IMR-90 (cell line): Measurements from ENCODE around the gene TIAM2. TPM values are rescaled to one million over a fixed set of nuclear protein-coding genes. Genes with fewer than 3 reads are reported as not detected.

Source experiments
- ATAC-seq: fragments of 200-7000 bp; cut with Tn5 transposase; 2 replicates; pipeline ENCODE4 v1.9.1; 2020; ENCODE audit warnings: low read depth, mild to moderate bottlenecking, moderate library complexity
- BruUV-seq: library from RNA; stranded (reverse); fragments of 400-500 nt; replicated peaks from 2 replicates; lab custom pipeline; 2021; lab: Mats Ljungman, UMichigan
- CTCF ChIA-PET: fragments of 300-600 bp; formaldehyde crosslinking; extraction: SDS; loops from one replicate; lab custom pipeline; 2021; ENCODE audit warnings: antibody characterized with exemption; lab: Yijun Ruan, JAX
- POLR2A ChIA-PET: fragments of 300-600 bp; sonication (Branson Sonifier 250); formaldehyde crosslinking; loops from one replicate; lab custom pipeline; 2022; ENCODE audit warnings: antibody characterized with exemption; ENCODE audit not compliant: unreplicated experiment; lab: Charles Lee
- DNase-seq: peaks from one replicate; pipeline ENCODE4 v3.0.0; 2013
- H2AFZ ChIP-seq: replicated peaks from 2 replicates; pipeline ENCODE3; 2013; ENCODE audit warnings: low read length, mild to moderate bottlenecking; ENCODE audit not compliant: poor library complexity
- H2AK5ac ChIP-seq: 2 replicates; pipeline ENCODE4 v1.6.1; 2013; ENCODE audit warnings: low read depth, low read length, inconsistent platforms
- H2AK9ac ChIP-seq: replicated peaks from 2 replicates; pipeline ENCODE3; 2013; ENCODE audit warnings: mild to moderate bottlenecking, low read depth, low read length, moderate library complexity; ENCODE audit not compliant: poor library complexity
- H2BK120ac ChIP-seq: 2 replicates; pipeline ENCODE4 v1.6.1; 2013; ENCODE audit warnings: low read depth, low read length, inconsistent platforms
- H2BK15ac ChIP-seq: 3 replicates; pipeline ENCODE4 v1.6.1; 2013; ENCODE audit warnings: low read depth, low read length, inconsistent platforms
- H2BK20ac ChIP-seq: 2 replicates; pipeline ENCODE4 v1.6.1; 2013; ENCODE audit warnings: low read depth, mild to moderate bottlenecking, inconsistent platforms, low read length, moderate library complexity
- H2BK5ac ChIP-seq: 2 replicates; pipeline ENCODE4 v1.6.1; 2013; ENCODE audit warnings: mild to moderate bottlenecking, low read depth, low read length, inconsistent platforms; ENCODE audit not compliant: poor library complexity, severe bottlenecking
- H3K14ac ChIP-seq: replicated peaks from 2 replicates; pipeline ENCODE4 v1.6.1; 2013; ENCODE audit warnings: low read depth, low read length, inconsistent platforms
- H3K18ac ChIP-seq: 2 replicates; pipeline ENCODE4 v1.6.1; 2013; ENCODE audit warnings: low read depth, low read length, control low read depth
- H3K23ac ChIP-seq: 2 replicates; pipeline ENCODE4 v1.6.1; 2013; ENCODE audit warnings: low read depth, low read length, inconsistent platforms
- H3K27ac ChIP-seq: 2 replicates; pipeline ENCODE4 v1.5.1; 2013; ENCODE audit warnings: mild to moderate bottlenecking, control low read depth, low read length; ENCODE audit not compliant: insufficient read depth
- H3K27me3 ChIP-seq: 2 replicates; pipeline ENCODE4 v1.6.1; 2013; ENCODE audit warnings: low read length; ENCODE audit not compliant: control insufficient read depth, insufficient read depth
- H3K36me3 ChIP-seq: 2 replicates; pipeline ENCODE4 v1.6.1; 2013; ENCODE audit warnings: low read length, mixed read lengths; ENCODE audit not compliant: control insufficient read depth, insufficient read depth
- H3K4ac ChIP-seq: 2 replicates; pipeline ENCODE4 v1.6.1; 2013; ENCODE audit warnings: low read depth, low read length, inconsistent platforms
- H3K4me1 ChIP-seq: 2 replicates; pipeline ENCODE4 v1.6.1; 2013; ENCODE audit warnings: low read length, mixed read lengths; ENCODE audit not compliant: control insufficient read depth, insufficient read depth
- H3K4me2 ChIP-seq: 2 replicates; pipeline ENCODE4 v1.6.1; 2013; ENCODE audit warnings: low read depth, mild to moderate bottlenecking, control low read depth, low read length, moderate library complexity
- H3K4me3 ChIP-seq: 2 replicates; pipeline ENCODE4 v1.5.1; 2013; ENCODE audit warnings: low read depth, mild to moderate bottlenecking, control low read depth, low read length, moderate library complexity; ENCODE audit not compliant: insufficient read depth
- H3K56ac ChIP-seq: 2 replicates; pipeline ENCODE4 v1.6.1; 2013; ENCODE audit warnings: low read length, inconsistent platforms; ENCODE audit not compliant: insufficient read depth; ENCODE audit errors: extremely low read depth
- H3K79me1 ChIP-seq, 2 experiments: 2 replicates each; pipeline ENCODE4 v1.6.1; 2013; ENCODE audit warnings: low read length in 2 of 2, inconsistent platforms in 1 of 2, low read depth in 1 of 2
- H3K9ac ChIP-seq: 2 replicates; pipeline ENCODE4 v1.6.1; 2013; ENCODE audit warnings: low read depth, low read length, control low read depth
- H3K9me1 ChIP-seq: 2 replicates; pipeline ENCODE4 v1.6.1; 2013; ENCODE audit warnings: low read length, inconsistent platforms; ENCODE audit not compliant: insufficient read depth
- H3K9me3 ChIP-seq: 2 replicates; pipeline ENCODE4 v1.6.1; 2013; ENCODE audit warnings: low read length; ENCODE audit not compliant: control insufficient read depth, insufficient read depth
- H4K20me1 ChIP-seq: 2 replicates; pipeline ENCODE4 v1.6.1; 2013; ENCODE audit warnings: low read length, inconsistent platforms; ENCODE audit not compliant: insufficient read depth
- H4K5ac ChIP-seq: 2 replicates; pipeline ENCODE4 v1.6.1; 2013; ENCODE audit warnings: mild to moderate bottlenecking, low read depth, low read length, control low read depth
- H4K8ac ChIP-seq, 2 experiments: 2 replicates each; pipeline ENCODE4 v1.6.1; 2013; ENCODE audit warnings: low read depth in 2 of 2, low read length in 2 of 2, control low read depth in 1 of 2, inconsistent platforms in 1 of 2
- H4K91ac ChIP-seq: 2 replicates; pipeline ENCODE4 v1.6.1; 2013; ENCODE audit warnings: low read depth, low read length, inconsistent platforms; ENCODE audit not compliant: insufficient read depth
- BHLHE40 ChIP-seq: fragments of 150-350 bp; IDR thresholded peaks from 2 replicates; pipeline ENCODE4 v1.6.1; 2016; ENCODE audit warnings: mild to moderate bottlenecking, low read depth, low read length
- CEBPB ChIP-seq: IDR thresholded peaks from 2 replicates; pipeline ENCODE4 v1.6.1; 2012; ENCODE audit warnings: low read depth, low read length, improper control_type of control experiment
- FOS ChIP-seq: fragments of 150-350 bp; IDR thresholded peaks from 2 replicates; pipeline ENCODE4 v1.6.1; 2016; ENCODE audit warnings: low read depth, low read length
- MAFK ChIP-seq: IDR thresholded peaks from 2 replicates; pipeline ENCODE4 v1.6.1; 2012; ENCODE audit warnings: low read depth, low read length, improper control_type of control experiment
- MAZ ChIP-seq: IDR thresholded peaks from 2 replicates; pipeline ENCODE4 v1.6.1; 2012; ENCODE audit warnings: low read depth, mild to moderate bottlenecking, low read length, improper control_type of control experiment, moderate library complexity, borderline replicate concordance
- NFE2L2 ChIP-seq: fragments of 150-350 bp; IDR thresholded peaks from 2 replicates; pipeline ENCODE4 v1.6.1; 2016; ENCODE audit warnings: low read depth, mild to moderate bottlenecking, low read length
- RAD21 ChIP-seq: IDR thresholded peaks from 2 replicates; pipeline ENCODE4 v1.6.1; 2012; ENCODE audit warnings: low read length, improper control_type of control experiment
- RCOR1 ChIP-seq: IDR thresholded peaks from 2 replicates; pipeline ENCODE4 v1.6.1; 2012; ENCODE audit warnings: mild to moderate bottlenecking, low read length, improper control_type of control experiment; ENCODE audit not compliant: insufficient replicate concordance
- RFX5 ChIP-seq: IDR thresholded peaks from 2 replicates; pipeline ENCODE4 v1.8.0; 2012; ENCODE audit warnings: low read depth, mild to moderate bottlenecking, low read length, moderate library complexity
- SMC3 ChIP-seq: fragments of 150-350 bp; IDR thresholded peaks from 2 replicates; pipeline ENCODE4 v1.6.1; 2016; ENCODE audit warnings: low read depth, mild to moderate bottlenecking, antibody characterized with exemption, low read length, moderate library complexity
- WGBS, 2 experiments: methylation state at CpG; one replicate each; pipeline versions ENCODE4 v1.1.5 to v1.1.7; 2013; ENCODE audit warnings: missing lambda C conversion rate in 2 of 2; ENCODE audit not compliant: insufficient read length in 1 of 2; ENCODE audit errors: extremely low coverage in 2 of 2; 5-methylcytosine and 5-hydroxymethylcytosine counted together
- dilution Hi-C: fragments of 300-500 bp; cut with HindIII; formaldehyde crosslinking; loops from one replicate; pipeline ENCODE4 v1.14.3; 2018; ENCODE audit warnings: low sequenced_read_pairs; ENCODE audit not compliant: unreplicated experiment
- in situ Hi-C: fragments of 300-500 bp; cut with MboI; formaldehyde crosslinking; loops from 3 replicates; pipeline ENCODE4 v1.14.3; 2019; ENCODE audit warnings: low sequenced_read_pairs, inconsistent platforms, mixed read lengths
- intact Hi-C: fragments of 100-400 bp; cut with micrococcal nuclease; formaldehyde crosslinking; loops from 2 replicates; pipeline ENCODE4 v1.10.0; 2022
- polyA plus RNA-seq, 3 experiments: library from polyadenylated mRNA; depleted of rRNA; stranded (reverse); fragments of >200 nt; gene quantifications; 2 replicates each; pipeline ENCODE4 v1.2.3, GENCODE V29; 2012; ENCODE audit warnings: low replicate concordance in 1 of 3
- total RNA-seq: library from RNA; depleted of rRNA; stranded (reverse); fragments of >200 nt; gene quantifications from 2 replicates; pipeline ENCODE4 v1.2.3, GENCODE V29; 2012
- TF ChIP-seq, protein P1 (sequence below): conservative IDR thresholded peaks from 2 replicates; pipeline ENCODE4 v1.5.1; 2012; ENCODE audit warnings: mild to moderate bottlenecking, low read depth, low read length, improper control_type of control experiment
- TF ChIP-seq, protein P2 (sequence below): fragments of 150-350 bp; IDR thresholded peaks from 2 replicates; pipeline ENCODE4 v1.6.1; 2016; ENCODE audit warnings: low read depth, mild to moderate bottlenecking, low read length, moderate library complexity, borderline replicate concordance

Gene TIAM2
- total and polyA plus RNA-seq, 2 of the 4 experiments (the other 2 are of a cell fraction): 3.1 to 4.7 TPM

DNA sequence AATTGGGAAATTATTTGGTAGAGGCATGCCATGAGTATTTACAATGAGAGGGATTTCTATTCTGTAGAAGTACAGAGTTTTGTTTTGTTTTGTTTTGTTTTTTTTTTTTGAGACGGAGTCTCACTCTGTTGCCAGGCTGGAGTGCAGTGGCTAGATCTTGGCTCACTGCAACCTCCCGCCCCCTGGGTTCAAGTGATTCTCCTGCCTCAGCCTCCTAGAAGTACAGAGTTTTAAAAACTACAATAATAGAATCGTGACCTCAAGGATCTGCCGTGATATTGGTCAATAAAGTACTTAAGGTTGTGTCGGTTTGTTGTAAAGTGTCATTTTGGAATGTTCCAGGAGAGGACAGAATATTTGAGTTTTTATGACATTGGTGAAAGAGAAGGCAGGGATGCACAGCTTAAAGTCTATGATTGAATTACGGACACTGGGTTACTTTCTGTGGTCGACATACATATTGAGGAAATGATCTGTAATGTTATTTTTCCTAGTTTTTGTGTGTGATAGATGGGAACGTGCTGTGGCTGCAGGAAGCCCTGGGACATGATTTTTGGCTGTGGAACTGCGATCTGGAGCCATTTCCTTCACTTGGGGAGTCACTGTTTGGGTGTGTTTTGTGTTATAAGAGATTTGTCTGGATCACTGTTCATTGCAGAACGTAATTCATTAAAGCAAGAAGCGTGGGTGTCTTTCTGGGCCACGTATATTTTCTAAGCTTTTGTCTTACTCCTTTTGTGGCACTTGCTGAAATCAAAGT is 59.6 kb downstream of the TIAM2 start:
- TF ChIP-seq, protein P1, sequence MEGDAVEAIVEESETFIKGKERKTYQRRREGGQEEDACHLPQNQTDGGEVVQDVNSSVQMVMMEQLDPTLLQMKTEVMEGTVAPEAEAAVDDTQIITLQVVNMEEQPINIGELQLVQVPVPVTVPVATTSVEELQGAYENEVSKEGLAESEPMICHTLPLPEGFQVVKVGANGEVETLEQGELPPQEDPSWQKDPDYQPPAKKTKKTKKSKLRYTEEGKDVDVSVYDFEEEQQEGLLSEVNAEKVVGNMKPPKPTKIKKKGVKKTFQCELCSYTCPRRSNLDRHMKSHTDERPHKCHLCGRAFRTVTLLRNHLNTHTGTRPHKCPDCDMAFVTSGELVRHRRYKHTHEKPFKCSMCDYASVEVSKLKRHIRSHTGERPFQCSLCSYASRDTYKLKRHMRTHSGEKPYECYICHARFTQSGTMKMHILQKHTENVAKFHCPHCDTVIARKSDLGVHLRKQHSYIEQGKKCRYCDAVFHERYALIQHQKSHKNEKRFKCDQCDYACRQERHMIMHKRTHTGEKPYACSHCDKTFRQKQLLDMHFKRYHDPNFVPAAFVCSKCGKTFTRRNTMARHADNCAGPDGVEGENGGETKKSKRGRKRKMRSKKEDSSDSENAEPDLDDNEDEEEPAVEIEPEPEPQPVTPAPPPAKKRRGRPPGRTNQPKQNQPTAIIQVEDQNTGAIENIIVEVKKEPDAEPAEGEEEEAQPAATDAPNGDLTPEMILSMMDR: no peak
- TF ChIP-seq RFX5: no peak
- TF ChIP-seq BHLHE40: no peak
- TF ChIP-seq MAZ: no peak
- TF ChIP-seq MAFK: no peak
- TF ChIP-seq NFE2L2: no peak
- TF ChIP-seq RAD21: no peak
- TF ChIP-seq CEBPB: no peak
- TF ChIP-seq, protein P2, sequence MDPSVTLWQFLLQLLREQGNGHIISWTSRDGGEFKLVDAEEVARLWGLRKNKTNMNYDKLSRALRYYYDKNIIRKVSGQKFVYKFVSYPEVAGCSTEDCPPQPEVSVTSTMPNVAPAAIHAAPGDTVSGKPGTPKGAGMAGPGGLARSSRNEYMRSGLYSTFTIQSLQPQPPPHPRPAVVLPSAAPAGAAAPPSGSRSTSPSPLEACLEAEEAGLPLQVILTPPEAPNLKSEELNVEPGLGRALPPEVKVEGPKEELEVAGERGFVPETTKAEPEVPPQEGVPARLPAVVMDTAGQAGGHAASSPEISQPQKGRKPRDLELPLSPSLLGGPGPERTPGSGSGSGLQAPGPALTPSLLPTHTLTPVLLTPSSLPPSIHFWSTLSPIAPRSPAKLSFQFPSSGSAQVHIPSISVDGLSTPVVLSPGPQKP: no peak
- TF ChIP-seq SMC3: no peak
- no peak for TF ChIP-seq RCOR1
- no peak for TF ChIP-seq FOS
- 73% methylated on average over 3 of the region's 12 CpGs; no CpG with 5 or more reads in 1 of the 2 experiments for WGBS, 2 experiments
- H4K20me1 ChIP-seq: no peaks in the 10 kb centered on the region
- H2BK120ac ChIP-seq: no peak overlapping the region
- DNase-seq: no peak
- H3K9ac ChIP-seq: no peak overlapping the region
- dilution Hi-C loops: no loop called here
- H2BK5ac ChIP-seq: no peak overlapping the region
- intact Hi-C loops: no loop called here
- no peak overlapping the region for H4K8ac ChIP-seq
- ChIA-PET POLR2A (no interaction called here), CTCF (no interaction called here)
- no peak overlapping the region for H3K4me3 ChIP-seq
- H4K91ac ChIP-seq: no peak overlapping the region
- H2BK20ac ChIP-seq: no peak overlapping the region
- peak overlapping the region; percentile 30; the same call in 1 of the 2 replicates for H3K14ac ChIP-seq
- H2AK9ac ChIP-seq: no peak overlapping the region
- H3K27ac ChIP-seq: no peak overlapping the region
- H2BK15ac ChIP-seq: no peak overlapping the region
- no peak overlapping the region for H3K18ac ChIP-seq
- H3K9me3 ChIP-seq: no peaks in the 10 kb centered on the region
- H3K23ac ChIP-seq: peak overlapping the region; percentile 11; the same call in 1 of the 2 replicates
- H3K4ac ChIP-seq: no peak overlapping the region
- ATAC-seq: no peak
- H3K27me3 ChIP-seq: no peaks in the 10 kb centered on the region
- H3K4me1 ChIP-seq: no peaks in the 10 kb centered on the region
- no peak overlapping the region for H2AFZ ChIP-seq
- H3K36me3 ChIP-seq: no peaks in the 10 kb centered on the region
- in situ Hi-C loops: no loop called here
- no peak overlapping the region for H3K4me2 ChIP-seq
- no peak overlapping the region for H3K56ac ChIP-seq
- H3K79me1 ChIP-seq: no peaks in the 10 kb centered on the region
- H4K5ac ChIP-seq: no peak overlapping the region
- no peak overlapping the region for H2AK5ac ChIP-seq
- H3K9me1 ChIP-seq: peaks cover 3% of the 10 kb centered on the region; the same call in 1 of the 2 replicates
- no TSS peak for BruUV-seq
